Measurements from ENCODE around the gene MLLT6.

DNA sequence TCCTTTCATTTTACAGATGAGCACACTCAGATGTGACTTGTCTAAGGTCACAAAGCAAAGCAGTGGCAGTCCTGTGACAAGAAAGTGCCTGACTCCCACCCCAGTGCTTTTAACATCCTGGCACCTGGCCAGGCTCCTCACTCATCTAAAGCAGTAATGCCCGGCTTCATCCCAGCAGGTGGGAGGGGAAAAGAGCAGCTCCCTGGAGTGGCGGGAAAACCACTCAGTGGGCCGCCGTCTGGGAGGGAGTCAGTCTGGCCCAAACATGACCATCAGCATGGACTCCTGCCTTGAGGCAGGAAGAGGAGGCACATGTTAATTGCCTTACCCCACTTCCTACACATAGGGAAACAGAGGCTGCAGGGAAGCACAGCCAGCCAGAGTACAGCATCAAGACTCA is 40.5 kb downstream of the MLLT6 start:
- TF ChIP-seq, protein P1, sequence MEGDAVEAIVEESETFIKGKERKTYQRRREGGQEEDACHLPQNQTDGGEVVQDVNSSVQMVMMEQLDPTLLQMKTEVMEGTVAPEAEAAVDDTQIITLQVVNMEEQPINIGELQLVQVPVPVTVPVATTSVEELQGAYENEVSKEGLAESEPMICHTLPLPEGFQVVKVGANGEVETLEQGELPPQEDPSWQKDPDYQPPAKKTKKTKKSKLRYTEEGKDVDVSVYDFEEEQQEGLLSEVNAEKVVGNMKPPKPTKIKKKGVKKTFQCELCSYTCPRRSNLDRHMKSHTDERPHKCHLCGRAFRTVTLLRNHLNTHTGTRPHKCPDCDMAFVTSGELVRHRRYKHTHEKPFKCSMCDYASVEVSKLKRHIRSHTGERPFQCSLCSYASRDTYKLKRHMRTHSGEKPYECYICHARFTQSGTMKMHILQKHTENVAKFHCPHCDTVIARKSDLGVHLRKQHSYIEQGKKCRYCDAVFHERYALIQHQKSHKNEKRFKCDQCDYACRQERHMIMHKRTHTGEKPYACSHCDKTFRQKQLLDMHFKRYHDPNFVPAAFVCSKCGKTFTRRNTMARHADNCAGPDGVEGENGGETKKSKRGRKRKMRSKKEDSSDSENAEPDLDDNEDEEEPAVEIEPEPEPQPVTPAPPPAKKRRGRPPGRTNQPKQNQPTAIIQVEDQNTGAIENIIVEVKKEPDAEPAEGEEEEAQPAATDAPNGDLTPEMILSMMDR (IDR thresholded peaks at IDR 0.05): no peak
- TF ChIP-seq EZH2 (IDR thresholded peaks at IDR 0.05): no peak
- TF ChIP-seq EZH2phosphoT487 (IDR thresholded peaks at IDR 0.05): no peak
